ENCODE measurements around the gene CTPS1.

Gene CTPS1, protein sequence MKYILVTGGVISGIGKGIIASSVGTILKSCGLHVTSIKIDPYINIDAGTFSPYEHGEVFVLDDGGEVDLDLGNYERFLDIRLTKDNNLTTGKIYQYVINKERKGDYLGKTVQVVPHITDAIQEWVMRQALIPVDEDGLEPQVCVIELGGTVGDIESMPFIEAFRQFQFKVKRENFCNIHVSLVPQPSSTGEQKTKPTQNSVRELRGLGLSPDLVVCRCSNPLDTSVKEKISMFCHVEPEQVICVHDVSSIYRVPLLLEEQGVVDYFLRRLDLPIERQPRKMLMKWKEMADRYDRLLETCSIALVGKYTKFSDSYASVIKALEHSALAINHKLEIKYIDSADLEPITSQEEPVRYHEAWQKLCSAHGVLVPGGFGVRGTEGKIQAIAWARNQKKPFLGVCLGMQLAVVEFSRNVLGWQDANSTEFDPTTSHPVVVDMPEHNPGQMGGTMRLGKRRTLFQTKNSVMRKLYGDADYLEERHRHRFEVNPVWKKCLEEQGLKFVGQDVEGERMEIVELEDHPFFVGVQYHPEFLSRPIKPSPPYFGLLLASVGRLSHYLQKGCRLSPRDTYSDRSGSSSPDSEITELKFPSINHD

DNA sequence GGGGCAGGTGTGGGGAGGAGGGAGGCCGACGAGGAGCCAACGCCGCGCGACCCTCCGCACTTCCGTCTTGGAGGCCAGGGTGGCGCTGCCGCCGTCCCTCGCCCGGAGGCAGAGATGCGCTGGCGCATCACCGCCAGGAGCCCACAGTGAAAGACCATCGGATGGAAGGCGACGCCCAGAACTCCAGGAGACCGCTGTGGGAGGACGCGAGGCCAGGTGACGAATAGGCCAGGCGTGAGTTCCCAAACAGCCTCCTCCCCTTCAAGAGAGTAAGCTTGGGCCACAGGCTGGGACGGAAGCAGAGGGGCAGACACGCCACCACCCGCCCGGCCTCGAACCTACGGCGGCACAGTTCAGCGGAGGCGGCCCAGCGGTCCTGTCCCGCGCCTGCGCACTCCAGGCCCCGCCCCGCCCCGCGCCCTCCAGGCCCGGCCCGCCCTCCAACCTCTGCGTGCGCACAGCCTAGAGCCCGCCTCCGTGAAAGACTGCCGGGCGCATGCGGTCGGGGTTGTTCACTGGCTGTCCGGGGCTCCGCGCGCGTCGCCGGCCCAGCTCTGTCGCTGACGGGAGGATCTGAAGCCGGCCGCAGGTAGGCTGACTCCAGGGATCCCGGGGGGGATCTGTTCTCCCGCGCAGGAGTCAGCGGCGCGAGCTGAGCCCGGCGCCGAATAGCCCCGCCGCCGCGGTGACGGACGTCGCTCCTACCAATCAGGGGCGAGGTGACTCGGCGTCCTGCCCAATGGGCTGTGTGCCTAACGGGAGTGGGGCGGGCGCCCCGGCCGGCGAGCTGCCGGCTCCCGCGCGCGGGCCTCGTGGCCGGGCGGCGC is at the start of gene CTPS1:
Gene CTPS1, plus strand, starts transcription at position 456 of the 827 bp plus-strand sequence. CDS start 3,595 bp downstream, outside the sequence.
- peak; percentile 83 for DNase-seq (ENCODE audit: low read depth)

DNA sequence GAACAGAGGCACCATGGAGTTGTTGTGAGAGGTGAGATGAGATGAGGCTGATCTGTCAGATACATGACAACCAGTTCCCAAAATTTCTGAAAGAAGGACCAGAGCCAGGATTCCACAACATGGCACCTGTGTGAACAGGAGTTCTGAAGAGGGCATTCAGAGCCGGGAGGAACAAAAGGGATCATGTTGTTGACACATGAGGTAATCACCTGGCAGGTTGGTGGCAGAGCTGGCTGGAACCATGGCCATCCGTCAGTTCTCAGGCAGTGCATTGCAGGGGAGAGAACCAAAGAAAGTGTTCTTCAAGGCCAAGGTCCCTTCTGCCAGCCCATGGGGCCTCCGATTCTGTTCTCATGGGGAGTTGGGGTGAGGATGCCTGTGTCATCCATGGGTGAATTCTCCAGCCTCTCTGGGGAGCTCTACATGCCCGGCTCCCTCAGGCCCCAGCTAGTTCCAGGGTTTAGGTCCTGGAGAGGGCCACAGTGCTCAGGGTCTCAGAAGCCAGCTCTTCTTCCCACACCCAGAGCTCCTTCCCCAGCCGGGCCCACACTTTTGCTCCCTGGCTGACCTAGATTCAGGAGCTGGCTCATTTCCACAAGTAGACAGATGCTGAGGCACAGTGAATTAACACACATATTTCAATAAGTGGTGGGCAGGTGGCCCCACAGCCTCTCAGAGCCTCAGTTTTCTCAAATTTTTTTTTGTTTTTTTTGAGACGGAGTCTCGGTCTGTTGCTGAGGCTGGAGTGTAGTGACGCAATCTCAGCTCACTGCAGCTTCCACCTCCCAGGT is 49.1 kb upstream of the CTPS1 start:
- no peak for DNase-seq (ENCODE audit: low read depth)

DNA sequence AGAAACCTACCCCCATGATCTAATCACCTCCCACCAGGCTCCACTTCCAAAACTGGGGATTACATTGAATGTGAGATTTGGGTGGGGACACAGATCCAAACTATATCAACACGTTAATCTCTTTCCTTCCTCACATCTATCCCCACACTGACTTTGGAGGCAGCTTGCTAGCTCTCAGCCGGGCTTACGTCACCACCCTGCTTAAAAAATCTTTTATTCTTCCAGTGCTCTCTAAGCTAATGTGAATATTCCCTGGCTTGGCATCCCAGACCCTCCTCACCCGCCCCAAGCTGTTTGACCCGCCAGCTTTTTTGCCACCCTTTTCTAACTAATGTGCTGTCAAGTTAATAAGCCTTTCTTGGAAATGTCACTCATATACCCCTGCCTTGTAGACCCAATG is 47.9 kb upstream of the CTPS1 start:
- DNase-seq (ENCODE audit: low read depth) = no peak

DNA sequence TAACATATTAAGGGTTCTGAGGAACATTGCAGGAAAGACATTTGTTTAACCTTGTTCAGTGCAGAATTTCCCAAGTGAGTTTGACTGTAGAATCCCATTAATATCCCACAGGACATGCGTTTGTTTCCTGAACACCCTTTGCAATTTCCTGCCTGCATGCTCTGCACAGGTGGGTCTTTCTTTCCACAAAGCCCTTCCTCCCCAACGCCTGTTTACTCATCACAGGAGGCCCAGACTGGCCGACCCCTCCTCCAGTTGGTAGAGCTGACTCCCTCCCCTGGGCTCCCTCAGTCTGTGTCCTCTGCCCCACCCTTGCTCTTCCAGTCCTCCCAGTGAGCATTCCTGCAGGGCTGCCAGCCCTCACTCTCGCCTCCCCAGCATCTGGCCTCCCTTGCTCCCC is 47.5 kb upstream of the CTPS1 start:
- DNase-seq (ENCODE audit: low read depth) = no peak

DNA sequence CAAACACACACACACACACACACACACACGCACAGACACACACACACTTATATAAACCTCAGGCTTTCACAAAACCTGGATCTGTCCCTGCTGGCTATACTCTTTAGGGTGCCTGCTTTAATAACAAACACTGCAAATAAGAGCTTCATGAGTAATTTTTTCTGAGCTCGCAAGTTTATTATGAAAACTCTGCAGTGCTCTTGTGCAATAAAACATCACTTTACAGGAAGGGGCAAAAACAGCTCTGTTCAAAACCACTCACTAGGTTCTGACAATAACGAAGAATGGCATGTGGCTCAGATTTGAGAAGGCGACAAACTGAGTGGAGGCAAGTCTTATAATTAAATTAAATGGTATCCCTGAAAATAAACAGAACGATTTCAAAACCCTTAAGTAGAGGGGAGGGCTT is 42.6 kb upstream of the CTPS1 start:
- DNase-seq (ENCODE audit: low read depth) = no peak

DNA sequence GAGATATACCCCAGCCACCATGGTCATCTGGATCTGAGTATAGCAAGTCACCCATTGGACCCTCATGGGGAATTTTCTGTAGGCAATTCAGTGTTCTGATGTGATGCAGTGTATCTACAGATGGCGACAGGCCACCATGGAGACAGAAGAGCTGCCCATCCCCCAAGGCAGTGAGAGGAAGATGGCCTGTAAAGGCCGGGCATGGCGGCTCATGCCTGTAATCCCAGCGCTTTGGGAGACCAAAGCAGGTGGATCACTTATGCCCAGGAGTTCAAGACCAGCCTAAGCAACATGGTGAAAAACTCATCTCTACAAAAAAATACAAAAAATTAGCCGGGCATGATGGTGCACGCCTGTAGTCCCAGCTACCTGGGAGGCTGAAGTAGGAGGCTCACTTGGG is 41.1 kb upstream of the CTPS1 start:
- DNase-seq (ENCODE audit: low read depth) = no peak

DNA sequence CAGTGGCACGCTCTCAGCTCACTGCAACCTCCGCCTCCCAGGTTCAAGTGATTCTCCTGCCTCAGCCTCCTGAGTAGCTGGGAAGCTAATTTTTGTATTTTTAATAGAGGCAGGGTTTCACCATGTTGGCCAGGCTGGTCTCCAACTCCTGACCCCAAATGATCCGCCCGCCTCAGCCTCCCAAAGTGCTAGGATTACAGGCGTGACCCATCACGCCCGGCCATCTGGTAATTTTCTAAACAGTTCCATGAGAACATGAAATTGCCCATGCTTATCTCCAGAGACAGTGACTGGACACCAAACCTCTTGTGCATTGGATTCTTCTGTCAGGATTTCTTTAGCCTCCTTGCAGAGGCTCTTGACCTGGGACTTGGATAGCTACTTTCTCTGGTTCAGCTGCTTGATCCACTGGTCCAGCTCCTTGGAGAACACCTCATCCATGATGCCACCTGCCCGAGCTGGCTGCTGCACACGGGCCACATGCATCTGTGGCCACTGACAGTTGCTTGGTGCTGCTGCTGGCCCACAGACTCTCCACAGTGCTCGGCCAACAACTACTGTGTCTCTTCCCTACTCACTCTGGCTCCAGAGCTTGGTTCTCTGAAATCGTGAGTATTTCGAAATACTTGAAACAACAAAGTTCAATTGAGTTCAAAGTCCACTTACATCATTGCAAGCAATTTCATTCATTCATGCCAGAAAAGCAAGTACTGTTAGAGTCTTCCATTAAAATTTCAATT is 40.0 kb upstream of the CTPS1 start:
- no peak for DNase-seq (ENCODE audit: low read depth)

DNA sequence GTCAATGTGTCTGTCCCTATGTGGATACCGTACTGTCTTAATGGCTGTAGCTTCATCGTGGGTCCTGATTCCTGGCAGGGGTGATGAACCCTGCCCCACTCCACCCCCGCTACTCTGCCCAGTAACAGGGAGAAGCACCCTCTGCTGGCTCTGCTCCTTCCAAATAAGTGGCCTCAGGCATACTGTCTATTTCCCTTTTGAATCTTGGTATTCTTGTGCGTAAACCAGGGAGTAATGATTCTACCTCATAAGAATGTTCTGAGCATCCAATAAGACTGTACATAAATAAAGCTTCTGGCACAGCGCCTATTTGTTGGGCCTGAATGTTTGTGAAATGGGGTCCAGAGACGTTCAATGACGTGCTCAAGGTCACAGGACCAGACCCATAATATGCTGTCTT is 35.2 kb upstream of the CTPS1 start:
- DNase-seq (ENCODE audit: low read depth) = no peak

DNA sequence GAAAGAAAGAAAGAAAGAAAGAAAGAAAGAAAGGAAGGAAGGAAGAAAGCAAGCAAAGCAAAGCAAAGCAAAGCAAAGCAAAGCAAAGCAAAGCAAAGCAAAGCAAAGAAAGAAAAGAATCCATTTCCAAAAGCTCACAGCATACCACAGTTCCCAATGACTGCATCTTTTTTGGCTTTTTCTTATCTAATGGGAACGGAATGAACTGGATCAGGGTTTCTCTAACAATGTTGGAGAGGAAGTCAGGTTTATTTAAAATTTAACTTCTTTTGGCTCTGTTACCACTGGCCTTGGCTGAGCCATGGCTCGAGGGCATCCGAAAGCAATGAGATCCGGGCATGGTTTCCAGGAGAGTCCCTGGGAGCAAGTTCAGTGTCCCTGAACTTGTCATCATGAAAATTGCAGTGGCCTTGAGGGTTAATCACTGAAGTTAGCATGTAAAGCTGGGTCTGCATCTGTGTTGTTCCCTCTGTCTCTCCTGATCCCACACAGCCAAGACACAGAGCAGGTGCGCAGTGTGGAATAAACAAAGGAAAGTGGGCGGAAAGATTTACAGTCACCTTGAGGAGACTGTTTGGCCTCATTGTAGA is 34.6 kb upstream of the CTPS1 start:
- no peak for DNase-seq (ENCODE audit: low read depth)

DNA sequence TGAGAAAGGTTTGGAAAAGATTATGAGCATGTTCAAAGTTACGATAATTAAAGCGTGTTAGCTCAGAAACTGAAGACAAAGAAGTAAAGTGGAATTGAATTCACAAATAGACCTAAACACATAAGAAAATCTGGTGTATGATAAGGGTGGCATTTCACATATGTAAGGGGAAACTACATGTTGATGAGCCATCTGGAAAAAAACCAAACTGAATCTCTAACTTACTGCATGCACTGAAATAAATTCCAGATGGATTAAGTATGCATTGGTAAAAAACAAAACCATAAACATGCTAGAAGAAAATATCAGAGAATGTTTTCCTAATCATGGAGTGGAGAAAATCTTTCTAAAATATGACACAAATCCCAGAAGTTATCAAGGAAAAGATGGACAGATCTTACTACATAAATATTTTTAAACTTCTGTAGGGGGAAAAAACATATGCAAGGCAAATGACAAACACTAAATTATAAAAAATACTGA is 34.0 kb upstream of the CTPS1 start:
- no peak for DNase-seq (ENCODE audit: low read depth)

DNA sequence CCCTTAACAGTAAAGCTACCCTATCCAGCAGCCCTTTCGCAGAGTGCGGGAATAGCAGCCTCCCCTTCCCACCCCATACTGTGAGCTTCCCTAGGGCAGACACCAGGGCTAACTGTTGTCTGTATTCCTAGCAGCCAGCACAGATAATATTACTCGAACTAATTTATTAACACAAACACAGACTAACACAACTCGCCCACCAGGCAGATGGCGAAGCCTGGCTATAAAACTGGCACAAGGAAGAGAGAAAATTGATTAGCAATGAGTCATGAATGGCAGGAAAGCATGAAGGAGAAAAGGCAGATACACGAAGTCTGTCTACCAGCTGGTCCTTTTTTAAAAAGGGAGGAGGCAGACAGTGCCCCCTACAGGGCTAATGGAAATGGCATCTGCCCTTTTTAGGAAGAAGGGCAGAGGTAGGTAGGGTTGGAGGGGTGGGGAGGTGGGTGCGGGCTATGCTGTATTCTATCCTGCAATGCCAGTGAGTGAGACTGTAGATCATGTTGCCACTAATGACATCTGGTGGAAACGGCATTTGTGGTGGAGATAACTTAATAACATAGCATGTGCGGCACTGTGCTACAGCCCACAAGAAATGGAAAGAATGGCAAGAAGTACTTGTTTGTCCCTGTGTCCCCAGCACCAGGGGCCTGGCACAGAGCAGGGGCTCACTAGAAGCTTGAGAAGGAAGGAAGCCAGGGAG is 30.6 kb upstream of the CTPS1 start:
- peak; percentile 18 for DNase-seq (ENCODE audit: low read depth)

DNA sequence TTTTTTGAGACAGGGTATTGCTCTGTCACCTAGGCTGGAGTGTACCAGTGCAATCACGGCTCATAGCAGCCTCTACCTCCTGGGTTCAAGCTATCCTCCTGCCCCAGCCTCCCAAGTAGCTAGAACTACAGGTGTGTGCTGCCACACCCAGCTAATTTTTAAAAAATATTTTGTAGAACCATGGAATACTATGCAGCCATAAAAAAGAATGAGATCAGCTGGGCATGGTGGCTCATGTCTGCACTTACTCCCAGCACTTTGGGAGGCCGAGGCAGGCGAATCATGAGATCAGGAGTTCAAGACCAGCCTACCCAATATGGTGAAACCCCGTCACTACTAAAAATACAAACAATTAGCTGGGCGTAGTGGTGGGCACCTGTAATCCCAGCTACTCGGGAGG is 29.9 kb upstream of the CTPS1 start:
- no peak for DNase-seq (ENCODE audit: low read depth)

DNA sequence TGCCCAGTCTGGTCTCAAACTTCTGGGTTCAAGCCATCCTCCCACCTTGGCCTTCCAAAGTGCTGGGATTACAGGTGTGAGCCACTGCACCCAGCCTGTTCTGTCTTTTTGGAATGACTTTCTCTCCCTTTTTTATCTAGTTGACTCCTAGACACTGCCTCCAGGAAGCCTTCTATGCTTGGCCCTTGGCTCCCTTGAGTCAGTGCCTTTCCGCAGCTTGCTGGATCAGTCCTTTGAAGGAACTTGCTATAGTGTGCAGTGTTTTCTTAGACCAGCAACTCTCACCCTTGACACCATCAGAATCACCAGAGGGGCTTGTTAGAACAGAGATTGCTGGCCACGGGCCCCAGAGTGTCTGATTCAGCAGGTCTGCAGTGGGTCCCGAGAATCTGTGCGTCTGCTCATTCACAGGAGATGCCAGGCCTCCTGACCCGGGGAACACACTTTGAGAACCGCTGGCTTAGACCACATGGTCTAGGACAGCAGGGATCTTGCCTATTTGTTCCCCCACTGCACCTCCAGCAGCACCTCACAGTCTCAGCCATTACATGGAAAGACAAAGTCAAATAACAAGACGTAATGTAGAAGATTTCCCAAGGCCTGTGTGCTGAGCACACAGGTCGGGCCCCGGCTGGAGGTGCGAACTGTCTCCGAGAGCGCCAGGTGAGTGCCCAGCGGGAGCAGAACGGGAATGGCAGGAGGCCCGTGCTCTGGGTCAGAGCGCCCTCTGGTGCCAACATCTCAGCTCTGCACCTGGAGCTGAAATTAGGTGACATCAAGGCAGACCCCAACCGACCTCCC is 27.4 kb upstream of the CTPS1 start:
- DNase-seq (ENCODE audit: low read depth) = peak; percentile 9

DNA sequence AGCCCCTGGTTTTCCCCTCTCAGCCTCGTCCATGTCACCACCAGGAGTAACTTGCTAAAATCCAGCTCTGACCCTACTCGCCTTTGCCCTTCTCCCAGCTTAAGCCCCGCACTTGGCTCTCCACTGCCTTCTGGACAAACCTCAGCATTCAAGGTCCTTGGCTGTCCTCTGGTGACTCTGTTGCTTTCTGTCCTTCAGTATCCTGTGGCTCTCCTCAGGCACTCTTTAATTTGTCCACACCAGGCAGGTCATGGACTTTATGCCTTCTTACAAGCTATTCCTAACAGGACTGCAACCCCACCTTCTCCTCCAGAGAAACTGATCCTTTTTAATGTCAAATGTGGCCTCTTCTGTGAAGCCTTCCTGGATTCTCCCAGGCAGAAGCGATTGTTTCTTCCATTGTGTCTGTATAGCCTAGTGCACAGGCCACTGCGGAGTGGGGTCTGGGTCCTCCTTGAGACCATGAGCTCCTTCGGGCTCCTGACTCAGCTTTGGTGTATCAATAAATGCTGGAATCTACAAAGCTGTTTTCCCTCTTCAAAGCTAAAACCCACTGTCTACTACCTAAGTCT is 26.7 kb upstream of the CTPS1 start:
- no peak for DNase-seq (ENCODE audit: low read depth)

DNA sequence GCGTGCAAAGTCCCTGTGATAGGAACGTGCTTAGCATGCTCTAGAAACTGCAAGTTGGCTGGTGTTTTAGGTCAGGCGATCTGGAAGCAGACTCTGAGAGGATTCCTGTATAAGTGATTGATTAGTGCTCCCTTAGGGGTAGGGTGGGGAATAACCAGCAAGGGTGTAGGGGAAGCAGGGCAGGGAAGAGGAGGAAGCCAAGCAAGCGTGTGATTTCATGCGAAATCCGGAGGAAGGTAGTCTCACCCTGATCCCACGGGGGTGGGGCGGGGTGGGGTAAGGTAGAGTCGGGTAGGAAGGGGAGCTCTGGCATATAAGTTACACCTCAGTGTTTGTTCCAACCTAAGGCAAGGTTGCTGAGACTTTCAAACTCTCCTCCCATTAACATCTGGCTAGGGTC is 24.9 kb upstream of the CTPS1 start:
- DNase-seq (ENCODE audit: low read depth) = no peak

DNA sequence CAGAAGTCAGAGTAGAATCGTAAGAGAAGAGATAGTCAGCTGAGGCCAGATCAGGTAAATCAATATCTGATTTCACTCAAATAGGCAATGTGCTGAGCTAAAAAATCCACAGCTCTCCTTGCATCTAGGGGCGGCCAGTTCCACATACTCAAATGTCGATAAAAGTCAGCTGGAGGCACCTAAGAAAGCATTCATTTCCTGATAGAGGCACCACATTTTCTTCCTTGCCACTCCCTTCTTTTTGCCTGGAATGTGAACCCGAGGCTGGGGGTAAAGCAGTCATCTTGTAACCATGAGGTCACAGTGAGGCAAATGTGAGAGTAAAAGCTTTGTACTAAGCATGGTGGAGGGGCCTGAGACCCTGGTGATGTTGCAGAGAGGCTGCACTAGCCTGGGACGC is 24.2 kb upstream of the CTPS1 start:
- no peak for DNase-seq (ENCODE audit: low read depth)

DNA sequence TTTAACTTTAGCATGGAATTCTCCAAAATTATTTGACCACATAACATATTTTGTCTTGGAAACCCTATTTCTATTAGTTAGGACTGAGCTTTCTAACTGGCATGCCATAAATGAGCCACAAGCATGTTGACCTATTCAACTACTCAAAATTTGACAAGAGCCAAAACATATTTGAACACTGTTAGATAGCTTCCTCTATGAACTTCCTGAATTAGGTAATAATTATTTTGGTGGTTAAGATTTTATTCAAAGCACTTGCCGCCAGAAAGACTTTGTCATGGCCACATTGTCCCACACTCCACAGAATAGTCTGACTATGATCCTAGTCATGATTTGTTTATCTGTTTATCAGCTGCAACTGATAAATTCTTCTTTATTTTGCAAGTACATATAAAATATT is 23.1 kb upstream of the CTPS1 start:
- DNase-seq (ENCODE audit: low read depth) = no peak

DNA sequence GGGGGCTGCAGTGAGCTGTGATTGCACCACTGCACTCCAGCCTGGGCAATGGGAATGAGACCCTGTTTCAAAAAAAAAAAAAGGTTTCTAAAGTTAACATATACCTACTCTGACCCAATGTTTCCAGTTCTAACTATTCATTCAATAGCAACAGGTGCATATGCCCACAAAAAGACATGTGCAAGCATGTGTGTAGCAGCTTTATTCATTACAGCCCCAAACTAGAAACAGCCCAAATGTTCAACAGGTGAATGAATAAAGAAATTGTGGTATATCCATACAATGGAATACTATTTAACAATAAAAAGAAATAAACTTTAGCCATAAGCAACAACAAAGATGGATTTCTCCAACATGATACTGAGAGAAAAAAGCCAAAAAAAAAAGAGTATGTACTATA is 21.3 kb upstream of the CTPS1 start:
- no peak for DNase-seq (ENCODE audit: low read depth)

DNA sequence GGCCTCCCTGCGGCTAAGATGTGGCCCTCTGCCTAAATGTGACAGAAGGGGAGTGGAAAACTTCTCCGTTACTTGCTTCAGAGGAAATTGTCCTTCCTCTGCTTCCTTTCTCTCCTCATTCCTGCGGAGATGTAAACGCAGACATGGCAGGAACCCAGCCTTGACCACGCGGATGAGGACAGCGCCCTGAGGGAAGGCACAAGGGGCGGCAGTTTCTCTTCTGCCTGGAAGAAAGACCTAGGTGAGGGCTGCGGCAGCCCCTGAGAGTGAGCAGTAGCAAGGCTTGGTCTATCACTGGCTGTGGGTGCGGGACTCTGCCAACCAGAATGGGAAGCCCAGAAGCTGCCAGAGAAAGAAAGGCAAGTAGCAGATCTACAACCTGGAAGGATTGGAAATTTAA is 14.0 kb upstream of the CTPS1 start:
- no peak for DNase-seq (ENCODE audit: low read depth)

All from CMK (cell line).